OCI-LY1 (cell line): Measurements from ENCODE around the gene PHLPP1.

Source experiments
- H2AFZ ChIP-seq: fragments of 200-600 bp; sonication (generic), shearing (Covaris generic); 2 replicates; pipeline ENCODE4 v1.6.0; 2014; ENCODE audit warnings: antibody characterized with exemption, mild to moderate bottlenecking, low read length
- H3F3A ChIP-seq: fragments of 200-600 bp; sonication (generic), shearing (Covaris generic); 2 replicates; pipeline ENCODE4 v1.6.0; 2014; ENCODE audit warnings: mild to moderate bottlenecking, antibody characterized with exemption, low read length, moderate library complexity; ENCODE audit not compliant: insufficient read depth
- H3K27ac ChIP-seq: fragments of 200-600 bp; sonication (generic); 2 replicates; pipeline ENCODE4 v1.5.1; 2014; ENCODE audit warnings: low read length, mixed run types, mild to moderate bottlenecking, low read depth; ENCODE audit not compliant: poor library complexity, severe bottlenecking
- H3K27me3 ChIP-seq: fragments of 200-600 bp; sonication (generic); 2 replicates; pipeline ENCODE4 v1.6.0; 2014; ENCODE audit warnings: antibody characterized with exemption, mild to moderate bottlenecking, low read length, moderate library complexity; ENCODE audit not compliant: insufficient read depth
- H3K36me3 ChIP-seq: fragments of 200-600 bp; sonication (generic); 2 replicates; pipeline ENCODE4 v1.6.1; 2014; ENCODE audit warnings: mild to moderate bottlenecking, antibody characterized with exemption, low read length, moderate library complexity, mixed read lengths; ENCODE audit not compliant: insufficient read depth
- H3K4me1 ChIP-seq: fragments of 200-600 bp; sonication (generic); 2 replicates; pipeline ENCODE4 v1.5.1; 2014; ENCODE audit warnings: mild to moderate bottlenecking, low read length, moderate library complexity; ENCODE audit not compliant: insufficient read depth, severe bottlenecking
- H3K4me2 ChIP-seq: fragments of 200-600 bp; sonication (generic), shearing (Covaris generic); 2 replicates; pipeline ENCODE4 v1.6.1; 2014; ENCODE audit warnings: low read length
- H3K4me3 ChIP-seq: fragments of 200-600 bp; sonication (generic); 2 replicates; pipeline ENCODE4 v1.5.1; 2014; ENCODE audit warnings: low read length, low read depth, mild to moderate bottlenecking, mixed read lengths; ENCODE audit not compliant: poor library complexity, severe bottlenecking
- H3K79me2 ChIP-seq: fragments of 200-600 bp; shearing (Covaris generic); 2 replicates; pipeline ENCODE4 v1.6.1; 2016; ENCODE audit warnings: mixed run types, low read length, mixed read lengths; ENCODE audit not compliant: insufficient read depth
- H3K9ac ChIP-seq: fragments of 200-600 bp; sonication (generic), shearing (Covaris generic); 2 replicates; pipeline ENCODE4 v1.6.1; 2014; ENCODE audit warnings: mild to moderate bottlenecking, low read length, mixed read lengths
- H3K9me2 ChIP-seq: fragments of 200-600 bp; sonication (generic), shearing (Covaris generic); 2 replicates; pipeline ENCODE4 v1.6.1; 2014; ENCODE audit warnings: low read depth, mild to moderate bottlenecking, low read length, mixed read lengths
- H3K9me3 ChIP-seq: fragments of 200-600 bp; shearing (Covaris generic); 2 replicates; pipeline ENCODE4 v1.6.1; 2014; ENCODE audit warnings: low read length, mixed read lengths
- H4K20me1 ChIP-seq: fragments of 200-600 bp; sonication (generic), shearing (Covaris generic); 2 replicates; pipeline ENCODE4 v1.6.0; 2016; ENCODE audit warnings: mild to moderate bottlenecking, low read length; ENCODE audit not compliant: insufficient read depth
- CTCF ChIP-seq: fragments of 200-600 bp; sonication (generic), shearing (Covaris generic); IDR thresholded peaks from 2 replicates; pipeline ENCODE4 v1.5.1; 2017; ENCODE audit warnings: mild to moderate bottlenecking, antibody characterized with exemption, low read length, moderate library complexity, mixed read lengths
- EZH2 ChIP-seq: fragments of 200-600 bp; sonication (generic), shearing (Covaris generic); IDR thresholded peaks from 2 replicates; pipeline ENCODE4 v1.8.0; 2017; ENCODE audit warnings: borderline replicate concordance, mixed run types, mild to moderate bottlenecking, antibody characterized with exemption, low read length, moderate library complexity, mixed read lengths

PHLPP1 gene

GRCh38 chr18:62720766-62721613 lies 5.6 kb downstream of the PHLPP1 start:
- Histone ChIP-seq H3K9ac (no peak overlapping the region), H3K27ac (no peak overlapping the region), H3F3A (no peaks in the 10 kb centered on the region), H3K9me2 (no peaks in the 10 kb centered on the region), H3K79me2 (peaks cover 13% of the 10 kb centered on the region), H3K27me3 (no peaks in the 10 kb centered on the region), H3K4me1 (peaks cover 60% of the 10 kb centered on the region), H3K9me3 (no peaks in the 10 kb centered on the region), H4K20me1 (no peaks in the 10 kb centered on the region), H3K36me3 (no peaks in the 10 kb centered on the region), H3K4me2 (peak overlapping the region; percentile 25; the same call in 1 of the 2 replicates), H2AFZ (no peak overlapping the region), H3K4me3 (no peak overlapping the region)
- TF ChIP-seq CTCF (no peak), EZH2 (no peak)

- Histone ChIP-seq H3K36me3 (no peaks in the 10 kb centered on the region), H3K9me3 (no peaks in the 10 kb centered on the region), H2AFZ (no peak overlapping the region), H3K27me3 (no peaks in the 10 kb centered on the region), H4K20me1 (no peaks in the 10 kb centered on the region), H3K4me2 (no peak overlapping the region; the same call in 1 of the 2 replicates), H3K4me3 (no peak overlapping the region), H3K4me1 (peaks cover 60% of the 10 kb centered on the region), H3K27ac (no peak overlapping the region), H3K79me2 (peaks cover 13% of the 10 kb centered on the region), H3K9ac (no peak overlapping the region), H3F3A (no peaks in the 10 kb centered on the region), H3K9me2 (no peaks in the 10 kb centered on the region)
- no peak for TF ChIP-seq EZH2
Observed at GRCh38 chr18:62721839-62722795, 6.8 kb downstream of the PHLPP1 start.

GRCh38 chr18:62723666-62724281 lies 8.4 kb downstream of the PHLPP1 start:
- H3K79me2 ChIP-seq, result peaks cover 13% of the 10 kb centered on the region
- H3K9me3 ChIP-seq, result no peaks in the 10 kb centered on the region
- H3K9ac ChIP-seq, result no peak overlapping the region
- TF ChIP-seq CTCF (no peak), EZH2 (no peak)
- H3F3A ChIP-seq, result no peaks in the 10 kb centered on the region
- no peak overlapping the region for H3K4me2 ChIP-seq
- H3K4me3 ChIP-seq, result no peak overlapping the region
- no peak overlapping the region for H2AFZ ChIP-seq
- H3K27me3 ChIP-seq, result no peaks in the 10 kb centered on the region
- no peaks in the 10 kb centered on the region for H3K9me2 ChIP-seq
- no peak overlapping the region for H3K27ac ChIP-seq
- peaks cover 48% of the 10 kb centered on the region for H3K4me1 ChIP-seq
- H3K36me3 ChIP-seq, result no peaks in the 10 kb centered on the region
- no peaks in the 10 kb centered on the region for H4K20me1 ChIP-seq
